HG02759 (cell line): ENCODE data around the gene WDPCP.
"Not testable (repeated sequence)": the region's sequence is repeated elsewhere in the genome, so short reads cannot be mapped to it uniquely, and the experiment has no call there.

ENCODE experiments used
- ATAC-seq: cut with Tn5 transposase; IDR thresholded peaks from one replicate; pipeline ENCODE4 v1.9.1; 2021; ENCODE audit warnings: mild to moderate bottlenecking, moderate library complexity; ENCODE audit not compliant: unreplicated experiment

Gene WDPCP, protein sequence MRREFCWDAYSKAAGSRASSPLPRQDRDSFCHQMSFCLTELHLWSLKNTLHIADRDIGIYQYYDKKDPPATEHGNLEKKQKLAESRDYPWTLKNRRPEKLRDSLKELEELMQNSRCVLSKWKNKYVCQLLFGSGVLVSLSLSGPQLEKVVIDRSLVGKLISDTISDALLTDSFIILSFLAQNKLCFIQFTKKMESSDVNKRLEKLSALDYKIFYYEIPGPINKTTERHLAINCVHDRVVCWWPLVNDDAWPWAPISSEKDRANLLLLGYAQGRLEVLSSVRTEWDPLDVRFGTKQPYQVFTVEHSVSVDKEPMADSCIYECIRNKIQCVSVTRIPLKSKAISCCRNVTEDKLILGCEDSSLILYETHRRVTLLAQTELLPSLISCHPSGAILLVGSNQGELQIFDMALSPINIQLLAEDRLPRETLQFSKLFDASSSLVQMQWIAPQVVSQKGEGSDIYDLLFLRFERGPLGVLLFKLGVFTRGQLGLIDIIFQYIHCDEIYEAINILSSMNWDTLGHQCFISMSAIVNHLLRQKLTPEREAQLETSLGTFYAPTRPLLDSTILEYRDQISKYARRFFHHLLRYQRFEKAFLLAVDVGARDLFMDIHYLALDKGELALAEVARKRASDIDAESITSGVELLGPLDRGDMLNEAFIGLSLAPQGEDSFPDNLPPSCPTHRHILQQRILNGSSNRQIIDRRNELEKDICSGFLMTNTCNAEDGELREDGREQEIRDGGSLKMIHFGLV

DNA sequence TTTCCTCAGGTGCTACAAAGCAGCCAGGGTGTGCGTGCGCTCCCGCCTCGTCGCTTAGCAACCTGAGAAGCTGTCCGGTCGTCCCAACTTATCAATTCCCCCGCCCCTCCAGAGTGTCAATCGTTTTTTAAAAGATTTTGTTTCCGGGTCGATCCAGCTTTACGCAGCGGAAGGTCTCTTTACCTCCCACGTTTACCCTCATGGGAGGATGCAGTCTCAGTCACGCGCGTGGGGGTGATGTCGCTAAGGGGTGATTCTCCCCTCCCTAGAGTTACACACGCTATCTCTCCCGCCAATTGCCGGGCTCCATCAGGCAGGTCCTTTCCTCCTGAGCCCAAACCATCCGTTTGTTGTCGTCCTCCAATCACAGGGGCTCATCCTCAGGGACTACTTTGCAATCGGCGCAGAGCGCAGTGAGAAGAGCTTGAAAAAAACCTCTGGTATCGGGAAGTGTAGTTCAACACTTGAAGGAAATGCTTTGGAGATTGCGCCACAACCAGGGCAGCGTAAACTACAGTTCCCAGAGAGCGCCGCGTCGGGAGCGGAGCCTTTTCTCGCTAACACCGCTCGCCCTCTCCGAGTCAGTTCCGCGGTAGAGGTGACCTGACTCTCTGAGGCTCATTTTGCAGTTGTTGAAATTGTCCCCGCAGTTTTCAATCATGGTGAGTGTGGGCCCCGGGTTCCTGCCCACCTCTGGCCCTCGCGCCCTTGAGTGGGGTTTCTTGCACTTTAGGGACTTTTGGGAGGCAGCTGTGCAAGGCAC is at the start of gene WDPCP, which contains the start of gene MDH1:
Gene WDPCP, minus strand, starts transcription at position 93 of the 763 bp plus-strand sequence. CDS start 206 bp downstream, outside the sequence.
Gene MDH1, plus strand, starts transcription at position 579 of the 763 bp plus-strand sequence. Its CDS starts 81 bp downstream, at position 660.
- ATAC-seq = peak; percentile 87

DNA sequence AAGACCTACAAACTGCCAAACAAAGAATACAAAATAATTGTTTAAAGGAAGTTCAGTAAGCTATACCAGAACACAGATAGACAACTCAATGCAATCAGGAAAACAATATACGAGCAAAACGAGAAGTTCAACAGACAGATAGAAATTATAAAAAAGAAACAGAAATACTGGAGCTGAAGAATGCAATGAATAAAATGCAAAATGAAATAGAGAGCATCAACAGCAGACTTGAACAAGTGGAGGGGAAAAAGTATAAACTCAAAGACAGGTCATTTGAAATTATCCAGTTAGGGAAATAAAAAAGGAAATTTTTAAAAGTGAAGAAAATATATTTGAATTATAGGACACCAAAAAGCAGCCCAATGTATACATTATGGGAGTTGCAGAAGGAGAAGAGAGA is 44.1 kb upstream of the WDPCP start:
- no peak for ATAC-seq

DNA sequence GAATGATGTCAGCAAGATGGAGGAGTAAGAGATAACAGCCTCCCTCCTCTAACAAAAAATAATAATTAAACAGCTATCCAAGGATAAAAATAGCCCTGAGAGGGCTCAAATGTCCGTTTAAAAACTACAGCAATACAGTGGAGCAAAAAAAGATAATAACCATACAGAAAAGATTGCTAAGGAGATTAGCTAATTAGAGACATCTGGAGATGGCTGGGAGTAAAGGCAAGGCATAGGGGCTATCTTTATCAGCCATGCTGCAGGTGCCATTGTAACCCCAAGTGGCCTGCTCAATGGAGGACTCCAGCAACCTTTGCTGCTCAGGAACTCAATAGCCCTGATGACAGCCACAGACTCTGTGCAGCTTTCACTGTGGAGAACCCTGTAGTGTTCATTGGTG is 43.2 kb upstream of the WDPCP start:
- no peak for ATAC-seq

DNA sequence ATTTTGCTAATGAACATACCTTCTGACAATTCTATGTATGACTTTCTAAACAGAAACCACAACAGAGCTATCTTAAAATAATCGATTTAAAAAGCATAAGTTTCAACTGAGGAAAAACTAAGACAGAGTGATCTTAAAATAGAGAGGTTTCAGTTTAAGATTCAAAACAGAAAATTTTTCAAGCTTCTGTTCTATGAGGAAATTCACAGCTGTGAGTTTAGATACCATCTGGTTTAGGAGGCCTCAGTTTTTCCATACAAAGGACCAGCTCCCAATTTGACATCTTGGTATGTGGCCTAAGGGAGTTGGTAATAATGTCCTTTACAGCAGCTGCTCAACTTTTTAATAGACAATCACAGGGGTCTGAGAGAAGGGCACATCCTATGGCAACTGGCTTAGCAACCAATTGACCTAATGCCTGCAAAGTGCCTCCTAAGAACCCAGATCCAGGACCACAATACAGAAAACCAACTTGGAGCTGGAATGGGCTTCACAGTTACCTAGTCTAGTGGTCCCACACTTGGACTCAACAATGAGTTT is 40.2 kb upstream of the WDPCP start:
- no peak for ATAC-seq

DNA sequence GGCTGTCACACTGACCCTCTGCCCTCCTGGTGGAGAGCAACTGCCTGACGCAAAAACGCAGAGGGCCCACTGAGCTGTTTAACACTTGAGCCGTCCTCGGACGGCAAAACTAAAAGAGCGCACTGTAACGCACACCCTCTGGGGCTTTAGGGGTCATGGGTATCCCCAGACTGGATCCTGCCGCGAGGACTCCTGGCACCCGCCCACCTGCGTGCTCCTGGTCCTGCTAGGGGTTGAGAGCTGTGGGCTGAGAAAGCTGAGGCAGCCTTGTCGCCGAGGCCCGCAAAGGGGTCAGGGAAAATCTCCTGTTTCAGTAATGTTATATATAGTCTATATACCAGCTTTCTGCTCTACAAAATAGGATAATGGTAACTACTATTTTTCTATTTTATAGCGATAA is 39.6 kb upstream of the WDPCP start:
- ATAC-seq = no peak

DNA sequence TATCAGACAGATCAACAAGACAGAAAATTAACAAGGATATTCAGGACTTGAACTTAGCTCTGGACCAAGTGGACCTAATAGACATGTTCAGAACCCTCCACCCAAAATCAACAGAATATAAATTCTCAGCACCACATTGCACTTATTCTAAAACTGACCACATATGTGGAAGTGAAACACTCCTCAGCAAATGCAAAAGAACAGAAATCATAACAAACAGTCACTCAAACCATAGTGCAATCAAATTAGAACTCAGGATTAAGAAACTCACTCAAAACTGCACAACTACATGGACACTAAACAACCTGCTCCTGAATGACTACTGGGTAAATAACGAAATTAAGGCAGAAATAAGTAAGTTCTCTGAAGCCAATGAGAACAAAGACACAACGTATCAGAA is 35.5 kb upstream of the WDPCP start:
- not testable (repeated sequence) for ATAC-seq

DNA sequence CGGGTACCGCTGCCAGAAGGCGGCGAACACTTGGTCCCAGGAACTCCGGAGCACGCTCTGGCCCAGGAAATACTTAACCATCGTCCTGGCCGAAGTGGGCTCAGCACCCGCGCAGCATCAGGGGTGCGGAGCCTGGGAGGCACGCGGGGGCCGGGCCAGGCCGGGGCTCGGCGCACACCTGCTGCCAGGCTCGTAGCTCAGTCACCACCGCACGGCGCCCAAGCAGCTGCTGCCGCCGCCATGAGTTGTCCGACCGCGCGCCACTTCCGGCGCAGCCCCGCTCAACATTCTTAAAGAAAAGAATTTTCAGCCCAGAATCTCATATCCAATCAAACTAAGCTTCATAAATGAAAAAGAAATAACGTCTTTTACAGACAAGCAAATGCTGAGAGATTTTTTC is 34.5 kb upstream of the WDPCP start:
- ATAC-seq = no peak

DNA sequence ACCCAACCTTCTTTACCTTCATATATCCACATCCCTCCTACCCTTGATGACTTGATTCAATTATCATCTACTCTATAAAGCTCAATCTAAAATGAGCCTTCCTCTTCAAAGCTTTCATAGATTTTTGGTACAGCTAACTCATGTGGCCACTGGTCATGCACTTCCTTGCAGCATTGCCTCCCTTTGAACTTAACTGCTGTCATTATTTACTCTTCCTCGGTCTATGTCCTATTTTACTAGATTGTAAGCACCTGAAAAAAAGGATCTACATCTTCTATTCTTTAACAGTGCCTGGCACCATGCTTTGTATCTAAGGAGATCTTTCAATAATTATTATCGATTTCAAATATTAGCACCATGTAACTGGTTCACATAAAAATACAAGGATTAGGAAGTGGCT is 31.1 kb upstream of the WDPCP start:
- ATAC-seq = no peak

DNA sequence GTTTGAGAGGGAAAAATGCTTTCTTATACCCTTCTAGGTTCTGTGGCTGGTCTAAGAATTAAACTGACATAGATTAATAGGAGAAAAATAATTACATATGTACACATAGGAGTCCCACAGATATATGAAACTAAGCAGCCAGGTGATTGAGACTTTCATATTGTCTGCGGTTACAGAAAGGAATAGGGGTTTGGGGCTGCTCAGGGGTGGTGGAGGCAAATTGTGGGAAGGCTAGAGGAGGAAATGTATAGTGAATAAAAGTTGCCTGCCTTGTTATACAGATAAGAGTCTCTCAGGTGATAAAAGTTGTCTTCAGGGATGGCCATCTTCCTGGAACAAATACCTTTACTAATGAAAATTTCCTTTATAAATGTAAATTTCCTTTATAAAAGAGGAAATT is 29.1 kb upstream of the WDPCP start:
- no peak for ATAC-seq

DNA sequence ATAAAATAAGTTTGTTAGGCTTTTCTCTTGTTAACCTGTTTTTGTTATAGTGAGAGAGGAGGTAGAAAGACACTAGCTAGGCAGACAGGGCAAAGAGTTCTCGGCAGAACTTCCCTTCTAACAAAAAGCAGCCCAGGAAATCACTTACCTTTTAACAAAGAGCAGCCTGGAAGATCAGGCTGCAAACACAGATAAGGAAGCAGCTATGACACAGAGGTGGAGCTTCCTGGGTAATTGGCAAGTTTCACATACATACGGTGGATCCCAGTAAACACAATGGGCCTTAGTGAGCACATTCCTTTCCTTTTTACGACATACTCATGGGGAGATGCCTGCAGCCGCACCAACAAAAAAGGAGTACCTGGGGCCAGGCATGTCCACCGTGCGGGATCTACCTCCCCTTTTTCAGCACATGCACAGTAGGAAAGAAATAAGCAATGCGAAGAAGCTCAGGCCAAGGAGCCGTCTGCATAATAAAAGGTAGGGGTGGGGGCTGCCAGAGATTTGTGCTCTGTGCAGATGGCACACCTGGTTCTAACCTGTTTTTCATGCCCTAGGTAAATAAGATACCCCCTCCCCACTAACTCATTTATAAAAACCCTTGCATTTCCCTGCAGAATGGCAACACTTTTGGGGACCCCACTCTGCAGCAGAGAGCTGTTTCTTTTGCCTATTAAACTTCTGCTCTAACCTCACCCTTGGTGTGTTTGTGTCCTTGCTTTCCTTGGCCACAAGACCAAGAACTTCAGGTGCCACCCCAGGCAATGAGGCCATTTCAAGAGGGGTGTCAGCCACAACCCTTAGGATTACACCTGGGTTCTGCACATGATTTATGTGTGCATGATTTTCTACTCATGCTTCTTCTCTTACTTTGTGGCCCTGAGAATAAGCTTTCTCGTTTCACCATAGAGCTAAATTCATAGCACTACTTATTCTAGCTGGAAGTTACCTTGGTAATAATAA is 27.0 kb upstream of the WDPCP start:
- no peak for ATAC-seq

DNA sequence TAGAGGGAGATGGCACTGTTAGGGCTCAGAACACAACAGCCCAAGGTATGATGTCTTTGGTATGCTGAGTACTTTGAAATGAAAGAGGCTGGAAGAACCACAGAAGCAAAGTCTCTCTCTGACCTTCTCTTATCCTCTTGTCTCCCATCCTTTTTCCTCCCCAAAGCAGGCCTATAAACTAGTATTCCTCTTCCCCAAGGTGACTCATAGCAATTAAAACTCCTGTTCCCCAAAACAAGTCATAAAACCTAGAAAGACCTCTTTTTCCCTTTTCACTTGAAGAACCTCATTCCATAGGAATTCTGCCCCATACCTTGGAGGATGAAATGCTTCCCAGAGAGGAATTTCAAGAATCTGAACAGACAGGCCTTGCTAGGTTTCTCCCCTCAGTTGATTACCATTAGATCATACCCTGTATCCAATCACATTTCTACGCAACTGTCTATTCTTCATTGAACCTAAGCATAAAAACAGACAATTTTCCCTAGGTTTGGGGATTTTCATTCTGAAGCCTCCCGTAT is 26.2 kb upstream of the WDPCP start:
- no peak for ATAC-seq

DNA sequence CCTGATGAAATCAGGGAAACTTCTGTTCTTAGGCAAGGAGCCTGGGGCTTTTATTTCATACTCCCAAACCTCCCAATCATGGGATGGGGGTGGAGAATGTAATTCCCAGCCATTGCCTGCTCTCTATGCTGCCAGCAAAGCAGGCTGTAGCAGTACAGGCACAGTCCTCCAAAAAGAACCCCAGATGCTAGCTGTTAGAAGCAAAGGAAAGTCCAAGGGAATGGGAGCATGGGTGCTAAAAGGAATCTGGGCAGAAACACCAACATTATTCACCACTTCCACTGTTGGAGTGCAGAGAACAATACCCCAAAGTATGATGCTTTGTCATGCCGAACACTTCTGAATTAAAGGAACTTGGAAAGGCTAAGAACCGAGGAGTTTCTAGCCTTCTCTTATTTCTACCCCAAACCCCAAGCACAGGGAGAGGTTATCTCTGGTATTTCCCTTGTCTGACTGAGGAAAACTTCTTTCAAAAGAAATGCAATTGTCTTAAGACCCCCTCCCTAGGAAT is 25.2 kb upstream of the WDPCP start:
- no peak for ATAC-seq

DNA sequence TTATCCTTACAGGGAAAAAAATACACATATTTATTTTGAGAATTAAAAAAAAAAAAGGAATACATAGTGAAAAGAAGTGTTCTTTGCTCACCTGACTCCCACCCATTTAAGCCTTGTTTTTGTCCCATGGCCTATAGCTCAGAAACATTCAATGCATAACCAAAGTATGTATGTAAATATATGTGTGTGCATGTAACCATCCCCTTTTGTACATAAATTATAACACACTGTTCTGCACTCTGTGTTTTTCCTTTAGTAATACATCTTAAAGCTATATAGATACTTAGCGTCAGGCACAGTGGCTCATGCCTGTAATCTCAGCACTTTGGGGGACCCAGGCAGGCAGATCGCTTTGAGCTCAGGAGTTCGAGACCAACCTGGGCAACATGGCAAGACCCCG is 22.2 kb upstream of the WDPCP start:
- ATAC-seq = no peak

DNA sequence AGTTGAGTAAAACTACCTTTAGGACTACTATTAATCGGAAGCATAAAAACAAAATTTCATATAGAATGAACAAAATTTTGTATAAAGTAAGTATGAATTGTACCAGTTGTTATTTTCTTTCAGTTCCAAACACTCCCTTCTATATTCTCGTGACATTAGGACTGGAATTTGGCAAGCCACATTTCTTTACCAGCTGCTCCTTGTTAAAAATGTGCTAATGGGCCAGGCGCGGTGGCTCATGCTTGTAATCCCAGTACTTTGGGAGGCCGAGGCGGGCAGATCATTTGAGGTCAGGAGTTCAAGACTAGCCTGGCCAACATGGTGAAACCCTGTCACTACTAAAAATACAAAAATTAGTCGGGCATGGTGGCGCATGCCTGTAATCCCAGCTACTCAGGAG is 20.6 kb upstream of the WDPCP start:
- not testable (repeated sequence) for ATAC-seq

DNA sequence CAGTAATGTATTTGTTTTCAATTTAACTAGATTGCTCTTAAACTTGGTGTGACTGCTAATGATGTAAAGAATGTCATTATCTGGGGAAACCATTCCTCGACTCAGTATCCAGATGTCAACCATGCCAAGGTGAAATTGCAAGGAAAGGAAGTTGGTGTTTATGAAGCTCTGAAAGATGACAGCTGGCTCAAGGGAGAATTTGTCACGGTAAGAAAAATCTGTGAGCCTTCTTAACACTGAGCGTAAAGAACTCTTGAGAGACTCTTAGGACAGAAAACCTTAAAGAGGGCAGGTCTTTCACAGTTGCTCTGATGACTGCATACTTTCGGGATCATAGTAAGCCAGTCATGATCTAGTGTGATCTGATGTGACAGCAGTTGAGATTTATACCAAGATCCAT is 16.4 kb upstream of the WDPCP start:
- no peak for ATAC-seq

DNA sequence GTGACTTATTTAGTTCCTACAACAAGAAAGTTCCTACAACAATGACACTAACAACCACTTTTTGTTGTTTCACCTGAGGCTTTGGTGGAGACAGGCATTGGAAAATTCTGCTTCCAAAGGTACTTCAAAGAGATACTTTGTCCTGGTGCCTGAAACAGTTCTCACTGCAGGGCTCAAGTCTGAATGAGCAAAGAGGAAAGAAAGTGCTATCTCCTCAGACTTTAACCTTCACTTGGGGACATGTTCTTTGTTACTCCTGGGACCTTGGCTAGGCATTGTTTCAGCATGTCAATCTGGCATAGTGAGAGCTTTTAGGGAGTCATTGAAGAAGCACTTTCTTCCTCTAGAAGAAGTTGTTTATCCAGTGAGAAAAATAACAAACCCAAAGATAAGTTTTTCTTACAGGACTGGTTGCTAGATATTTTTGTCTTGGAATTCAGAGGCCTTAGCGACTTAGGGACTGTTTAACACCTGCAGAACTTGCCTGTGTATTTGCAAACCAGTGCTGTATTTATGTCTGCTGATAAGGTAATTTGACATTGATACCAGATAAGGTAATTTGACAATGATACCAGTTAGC is 12.7 kb upstream of the WDPCP start:
- ATAC-seq = no peak

DNA sequence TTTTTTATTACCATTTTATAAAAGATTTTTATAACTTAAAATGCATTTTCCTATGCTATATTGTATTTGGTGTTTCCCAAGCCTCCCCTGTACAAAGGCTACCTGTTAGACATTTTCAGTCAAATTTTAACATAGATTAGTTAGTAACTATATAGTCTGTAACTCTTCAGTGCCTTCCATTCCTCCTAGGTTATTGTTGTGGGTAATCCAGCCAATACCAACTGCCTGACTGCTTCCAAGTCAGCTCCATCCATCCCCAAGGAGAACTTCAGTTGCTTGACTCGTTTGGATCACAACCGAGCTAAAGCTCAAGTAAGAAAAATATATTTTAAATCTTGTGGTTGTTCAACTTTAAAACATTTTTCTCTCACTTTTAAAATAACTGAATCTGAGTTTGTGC is 10.7 kb upstream of the WDPCP start:
- ATAC-seq = no peak

DNA sequence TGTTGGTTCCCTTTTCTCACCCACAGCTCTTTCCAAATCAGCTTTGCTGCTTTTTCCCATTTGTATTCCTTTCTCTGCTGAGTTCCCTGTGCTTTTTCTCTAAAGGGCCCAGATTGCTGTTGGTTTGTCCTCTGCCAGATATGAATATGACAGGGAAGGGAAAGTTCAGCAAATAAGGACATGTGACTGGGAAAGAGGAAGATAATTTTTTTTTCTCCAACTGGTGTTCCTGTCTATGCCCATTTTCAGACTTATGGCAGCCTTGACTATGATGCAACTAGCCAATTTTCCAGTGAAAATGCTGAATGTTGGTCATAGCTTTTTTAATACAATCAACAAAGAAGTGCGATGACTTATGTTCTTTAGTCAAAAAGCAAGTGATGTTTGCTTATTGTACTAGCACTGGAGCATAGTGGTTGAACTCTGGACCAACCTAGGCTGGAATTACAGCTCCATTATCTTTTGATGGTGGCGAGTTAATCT is 8.2 kb upstream of the WDPCP start:
- no peak for ATAC-seq

DNA sequence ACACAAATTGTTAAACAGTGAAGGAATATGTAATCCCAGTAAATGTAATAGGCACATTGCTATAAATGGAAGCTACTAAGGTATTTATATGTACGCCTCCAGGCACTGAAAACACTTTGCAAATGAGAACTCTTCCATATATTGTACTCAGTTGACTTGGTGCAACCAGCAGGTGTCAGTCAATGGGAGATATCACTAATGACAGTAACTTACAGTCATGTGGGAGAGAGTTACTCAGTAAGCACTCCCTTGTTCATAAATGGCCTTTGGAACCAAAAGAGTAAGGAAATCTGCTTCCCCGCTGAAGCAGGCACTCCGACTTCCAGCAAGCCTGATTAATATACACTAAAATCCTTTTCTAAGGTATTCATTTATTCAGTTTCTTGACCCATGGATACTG is 6.4 kb upstream of the WDPCP start:
- ATAC-seq = no peak
